ENCODE results near the gene TAF10.

The TAF10 gene

GRCh38 chr11:6576471-6577373, 35.3 kb downstream of the TAF10 start:
- no peak for DNase-seq

- no peak for DNase-seq
Observed at GRCh38 chr11:6574816-6575715, 37.0 kb downstream of the TAF10 start.

GRCh38 chr11:6572215-6572614, 39.8 kb downstream of the TAF10 start:
- no peak for DNase-seq

GRCh38 chr11:6571434-6572008, 40.5 kb downstream of the TAF10 start:
- no peak for DNase-seq

- DNase-seq, result no peak
Observed at GRCh38 chr11:6570691-6571427, 41.2 kb downstream of the TAF10 start.

- DNase-seq, result no peak
Observed at GRCh38 chr11:6569706-6570105, 42.3 kb downstream of the TAF10 start.

GRCh38 chr11:6568191-6568918, 43.7 kb downstream of the TAF10 start:
- DNase-seq, result no peak

- no peak for DNase-seq
Observed at GRCh38 chr11:6567371-6567745, 44.7 kb downstream of the TAF10 start.

- no peak for DNase-seq
Observed at GRCh38 chr11:6566704-6567370, 45.2 kb downstream of the TAF10 start.

- no peak for DNase-seq
Observed at GRCh38 chr11:6565988-6566703, 45.9 kb downstream of the TAF10 start.

- DNase-seq, result no peak
Observed at GRCh38 chr11:6565325-6565724, 46.7 kb downstream of the TAF10 start.

- no peak for DNase-seq
Observed at GRCh38 chr11:6563667-6564066, 48.3 kb downstream of the TAF10 start.

GRCh38 chr11:6563121-6563619, 48.8 kb downstream of the TAF10 start:
- DNase-seq, result no peak

- DNase-seq, result no peak
Observed at GRCh38 chr11:6561288-6561687, 50.7 kb downstream of the TAF10 start.

Measured in CD4-positive, alpha-beta T cell treated with Interleukin-4 for 4 hours (primary cell).